ENCODE measurements around the gene B3GALNT2.
"Not testable (repeated sequence)": the region's sequence is repeated elsewhere in the genome, so short reads cannot be mapped to it uniquely, and the experiment has no call there.

B3GALNT2 gene

GRCh38 chr1:235504494-235505222 is 406 bp upstream of the B3GALNT2 start:
- peak; percentile 93 to 98 (median 96) for DNase-seq (ENCODE audit: low read depth in 2 of 3, low spot score in 2 of 3)

- no peak for DNase-seq (ENCODE audit: low read depth in 2 of 3, low spot score in 2 of 3)
Observed at GRCh38 chr1:235503403-235504121, 690 bp downstream of the B3GALNT2 start.

- DNase-seq (ENCODE audit: low read depth in 2 of 3, low spot score in 2 of 3), result no peak
Observed at GRCh38 chr1:235502601-235503402, 1.4 kb downstream of the B3GALNT2 start.

GRCh38 chr1:235500971-235501540 is 3.2 kb downstream of the B3GALNT2 start:
- no peak for DNase-seq (ENCODE audit: low read depth in 2 of 3, low spot score in 2 of 3)

- no peak for DNase-seq (ENCODE audit: low read depth in 2 of 3, low spot score in 2 of 3)
Observed at GRCh38 chr1:235495551-235495950, 8.7 kb downstream of the B3GALNT2 start.

- no peak for DNase-seq (ENCODE audit: low read depth in 2 of 3, low spot score in 2 of 3)
Observed at GRCh38 chr1:235495030-235495429, 9.2 kb downstream of the B3GALNT2 start.

GRCh38 chr1:235494531-235494930 is 9.7 kb downstream of the B3GALNT2 start:
- no peak for DNase-seq (ENCODE audit: low read depth in 2 of 3, low spot score in 2 of 3)

- DNase-seq (ENCODE audit: low read depth in 2 of 3, low spot score in 2 of 3), result no peak
Observed at GRCh38 chr1:235491644-235492043, 12.6 kb downstream of the B3GALNT2 start.

GRCh38 chr1:235486321-235486720 is 17.9 kb downstream of the B3GALNT2 start:
- no peak for DNase-seq (ENCODE audit: low read depth in 2 of 3, low spot score in 2 of 3)

- no peak for DNase-seq (ENCODE audit: low read depth in 2 of 3, low spot score in 2 of 3)
Observed at GRCh38 chr1:235485558-235485957, 18.7 kb downstream of the B3GALNT2 start.

GRCh38 chr1:235483090-235483489 is 21.2 kb downstream of the B3GALNT2 start:
- no peak for DNase-seq (ENCODE audit: low read depth in 2 of 3, low spot score in 2 of 3)

- no peak for DNase-seq (ENCODE audit: low read depth in 2 of 3, low spot score in 2 of 3)
Observed at GRCh38 chr1:235473806-235474205, 30.4 kb downstream of the B3GALNT2 start.

- DNase-seq (ENCODE audit: low read depth in 2 of 3, low spot score in 2 of 3), result no peak
Observed at GRCh38 chr1:235470741-235471439, 33.4 kb downstream of the B3GALNT2 start.

- DNase-seq (ENCODE audit: low read depth in 2 of 3, low spot score in 2 of 3), result not testable (repeated sequence)
Observed at GRCh38 chr1:235469897-235470296, 34.4 kb downstream of the B3GALNT2 start.

GRCh38 chr1:235468970-235469369 is 35.3 kb downstream of the B3GALNT2 start:
- DNase-seq (ENCODE audit: low read depth in 2 of 3, low spot score in 2 of 3), result no peak

- no peak for DNase-seq (ENCODE audit: low read depth in 2 of 3, low spot score in 2 of 3)
Observed at GRCh38 chr1:235468004-235468403, 36.2 kb downstream of the B3GALNT2 start.

- no peak for DNase-seq (ENCODE audit: low read depth in 2 of 3, low spot score in 2 of 3)
Observed at GRCh38 chr1:235465066-235465465, 39.2 kb downstream of the B3GALNT2 start.

GRCh38 chr1:235462832-235463231 is 41.4 kb downstream of the B3GALNT2 start:
- not testable (repeated sequence) for DNase-seq (ENCODE audit: low read depth in 2 of 3, low spot score in 2 of 3)

- DNase-seq (ENCODE audit: low read depth in 2 of 3, low spot score in 2 of 3), result no peak
Observed at GRCh38 chr1:235461954-235462353, 42.3 kb downstream of the B3GALNT2 start.

- DNase-seq (ENCODE audit: low read depth in 2 of 3, low spot score in 2 of 3), result no peak
Observed at GRCh38 chr1:235460770-235461169, 43.5 kb downstream of the B3GALNT2 start.

- not testable (repeated sequence) for DNase-seq (ENCODE audit: low read depth in 2 of 3, low spot score in 2 of 3)
Observed at GRCh38 chr1:235457856-235458255, 46.4 kb downstream of the B3GALNT2 start.

Measured in activated CD8-positive, alpha-beta memory T cell treated with anti-CD3 and anti-CD28 coated beads for 48 hours (primary cell).